ENCODE data around the gene CPAMD8. TPM values are rescaled to one million over a fixed set of nuclear protein-coding genes. Genes with fewer than 3 reads are reported as not detected.
A peak's percentile ranks its signal among the peaks of the same experiment; 100 is the strongest.
"Not testable (repeated sequence)": the region's sequence is repeated elsewhere in the genome, so short reads cannot be mapped to it uniquely, and the experiment has no call there.

Gene CPAMD8
- total RNA-seq, 1 donor from 2014 or later = 4.9 TPM

DNA sequence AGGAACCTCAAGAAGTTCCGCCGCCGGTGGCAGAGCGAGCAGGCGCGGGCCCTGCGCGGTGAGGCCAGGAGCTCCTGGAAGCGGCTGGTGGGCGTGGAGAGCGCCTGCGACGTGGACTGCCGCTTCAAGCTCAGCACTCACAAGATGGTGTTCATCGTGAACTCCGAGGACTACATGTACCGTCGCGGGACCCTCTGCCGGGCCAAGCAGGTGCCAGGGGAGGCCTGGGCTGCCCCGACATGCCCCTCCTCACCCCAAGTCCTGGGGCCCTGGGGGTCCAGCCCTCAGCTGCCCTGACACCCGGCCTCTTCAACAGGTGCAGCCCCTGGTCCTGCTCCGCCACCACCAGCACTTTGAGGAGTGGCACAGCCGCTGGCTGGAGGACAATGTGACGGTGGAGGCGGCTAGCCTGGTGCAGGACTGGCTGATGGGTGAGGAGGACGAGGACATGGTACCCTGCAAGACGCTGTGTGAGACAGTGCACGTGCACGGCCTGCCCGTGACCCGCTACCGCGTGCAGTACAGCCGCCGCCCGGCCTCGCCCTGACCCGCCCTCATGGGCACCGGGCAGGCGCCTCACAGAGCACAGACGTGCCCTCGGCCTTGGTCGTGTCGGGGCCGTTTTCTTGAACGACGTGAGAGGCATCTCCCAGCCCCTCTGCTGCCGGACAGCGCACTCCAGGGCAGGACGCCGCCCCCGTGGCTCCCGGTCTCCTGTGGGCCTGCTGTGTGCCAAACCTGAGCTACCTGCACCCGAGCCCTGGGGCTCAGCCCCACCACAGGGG lies 148.2 kb downstream of the CPAMD8 start:
- no peak for DNase-seq (ENCODE audit: low spot score)
- Mint-ChIP-seq H3K27me3 (ENCODE audit: low read depth) (no peaks in the 10 kb centered on the region), H3K9me3 (ENCODE audit: low read depth) (peaks cover 17% of the 10 kb centered on the region), H3K27ac (ENCODE audit: unreplicated experiment) (no peak overlapping the region), H3K4me1 (ENCODE audit: low read depth) (peaks cover 4% of the 10 kb centered on the region), H3K4me3 (ENCODE audit: unreplicated experiment) (no peak overlapping the region), H3K36me3 (ENCODE audit: low read depth) (peaks cover 44% of the 10 kb centered on the region)
- TF ChIP-seq, protein P1, sequence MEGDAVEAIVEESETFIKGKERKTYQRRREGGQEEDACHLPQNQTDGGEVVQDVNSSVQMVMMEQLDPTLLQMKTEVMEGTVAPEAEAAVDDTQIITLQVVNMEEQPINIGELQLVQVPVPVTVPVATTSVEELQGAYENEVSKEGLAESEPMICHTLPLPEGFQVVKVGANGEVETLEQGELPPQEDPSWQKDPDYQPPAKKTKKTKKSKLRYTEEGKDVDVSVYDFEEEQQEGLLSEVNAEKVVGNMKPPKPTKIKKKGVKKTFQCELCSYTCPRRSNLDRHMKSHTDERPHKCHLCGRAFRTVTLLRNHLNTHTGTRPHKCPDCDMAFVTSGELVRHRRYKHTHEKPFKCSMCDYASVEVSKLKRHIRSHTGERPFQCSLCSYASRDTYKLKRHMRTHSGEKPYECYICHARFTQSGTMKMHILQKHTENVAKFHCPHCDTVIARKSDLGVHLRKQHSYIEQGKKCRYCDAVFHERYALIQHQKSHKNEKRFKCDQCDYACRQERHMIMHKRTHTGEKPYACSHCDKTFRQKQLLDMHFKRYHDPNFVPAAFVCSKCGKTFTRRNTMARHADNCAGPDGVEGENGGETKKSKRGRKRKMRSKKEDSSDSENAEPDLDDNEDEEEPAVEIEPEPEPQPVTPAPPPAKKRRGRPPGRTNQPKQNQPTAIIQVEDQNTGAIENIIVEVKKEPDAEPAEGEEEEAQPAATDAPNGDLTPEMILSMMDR (IDR thresholded peaks at IDR 0.05) = no peak

DNA sequence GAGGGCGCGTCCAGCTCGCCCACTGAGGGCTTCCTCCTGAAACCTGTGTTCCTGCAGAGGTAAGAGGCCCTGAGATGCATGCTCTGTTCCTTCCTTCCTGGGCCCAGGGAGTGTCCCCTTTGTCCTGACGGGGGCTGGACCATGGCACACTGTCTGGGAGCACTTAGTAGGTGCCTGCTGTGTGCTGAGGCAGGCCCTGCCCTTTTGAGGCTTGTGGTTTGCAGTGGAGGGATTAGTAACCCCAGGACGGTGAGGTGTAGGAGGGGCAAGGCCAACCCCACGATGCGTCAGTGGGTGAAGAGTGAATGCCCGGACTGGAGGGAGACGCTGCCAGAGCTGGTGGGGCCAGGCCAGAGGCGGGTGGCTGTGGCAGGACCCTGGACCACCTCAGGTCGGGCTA lies 149.0 kb downstream of the CPAMD8 start:
- no peak for DNase-seq (ENCODE audit: low spot score)
- no peaks in the 10 kb centered on the region for H3K4me1 Mint-ChIP-seq (ENCODE audit: low read depth)
- H3K9me3 Mint-ChIP-seq (ENCODE audit: low read depth) = peaks cover 17% of the 10 kb centered on the region
- H3K27ac Mint-ChIP-seq (ENCODE audit: unreplicated experiment) = no peak overlapping the region
- H3K36me3 Mint-ChIP-seq (ENCODE audit: low read depth) = peaks cover 48% of the 10 kb centered on the region
- H3K27me3 Mint-ChIP-seq (ENCODE audit: low read depth) = no peaks in the 10 kb centered on the region
- TF ChIP-seq, protein P1 (IDR thresholded peaks at IDR 0.05) = no peak
- H3K4me3 Mint-ChIP-seq (ENCODE audit: unreplicated experiment) = no peak overlapping the region

DNA sequence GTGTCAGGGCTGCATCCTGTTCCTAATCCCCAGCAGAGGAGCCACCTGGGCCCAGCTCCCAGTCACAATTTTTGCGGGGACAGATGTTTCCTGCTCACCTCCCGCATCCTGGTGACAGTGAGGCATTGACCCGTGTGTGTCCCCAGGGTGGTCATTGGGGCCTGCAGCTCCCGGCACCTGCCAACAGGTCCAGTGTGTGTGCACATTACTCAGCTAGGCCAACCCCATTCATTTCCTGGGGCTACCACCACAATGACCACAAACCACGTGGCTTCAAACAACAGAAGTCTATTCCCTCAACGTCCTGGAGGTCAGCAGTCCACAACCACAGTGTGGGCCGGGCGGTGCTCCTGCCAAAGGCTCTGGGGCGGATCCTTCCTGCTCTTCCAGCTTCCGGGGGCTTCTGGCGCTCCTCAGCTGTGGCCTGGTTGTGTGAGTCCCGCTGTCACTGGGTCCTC lies 149.7 kb downstream of the CPAMD8 start:
- Mint-ChIP-seq H3K4me3 (ENCODE audit: unreplicated experiment) (no peak overlapping the region), H3K36me3 (ENCODE audit: low read depth) (peaks cover 46% of the 10 kb centered on the region), H3K4me1 (ENCODE audit: low read depth) (no peaks in the 10 kb centered on the region), H3K27ac (ENCODE audit: unreplicated experiment) (no peak overlapping the region), H3K27me3 (ENCODE audit: low read depth) (no peaks in the 10 kb centered on the region), H3K9me3 (ENCODE audit: low read depth) (peaks cover 11% of the 10 kb centered on the region)
- no peak for DNase-seq (ENCODE audit: low spot score)
- TF ChIP-seq, protein P1 (IDR thresholded peaks at IDR 0.05) = no peak

DNA sequence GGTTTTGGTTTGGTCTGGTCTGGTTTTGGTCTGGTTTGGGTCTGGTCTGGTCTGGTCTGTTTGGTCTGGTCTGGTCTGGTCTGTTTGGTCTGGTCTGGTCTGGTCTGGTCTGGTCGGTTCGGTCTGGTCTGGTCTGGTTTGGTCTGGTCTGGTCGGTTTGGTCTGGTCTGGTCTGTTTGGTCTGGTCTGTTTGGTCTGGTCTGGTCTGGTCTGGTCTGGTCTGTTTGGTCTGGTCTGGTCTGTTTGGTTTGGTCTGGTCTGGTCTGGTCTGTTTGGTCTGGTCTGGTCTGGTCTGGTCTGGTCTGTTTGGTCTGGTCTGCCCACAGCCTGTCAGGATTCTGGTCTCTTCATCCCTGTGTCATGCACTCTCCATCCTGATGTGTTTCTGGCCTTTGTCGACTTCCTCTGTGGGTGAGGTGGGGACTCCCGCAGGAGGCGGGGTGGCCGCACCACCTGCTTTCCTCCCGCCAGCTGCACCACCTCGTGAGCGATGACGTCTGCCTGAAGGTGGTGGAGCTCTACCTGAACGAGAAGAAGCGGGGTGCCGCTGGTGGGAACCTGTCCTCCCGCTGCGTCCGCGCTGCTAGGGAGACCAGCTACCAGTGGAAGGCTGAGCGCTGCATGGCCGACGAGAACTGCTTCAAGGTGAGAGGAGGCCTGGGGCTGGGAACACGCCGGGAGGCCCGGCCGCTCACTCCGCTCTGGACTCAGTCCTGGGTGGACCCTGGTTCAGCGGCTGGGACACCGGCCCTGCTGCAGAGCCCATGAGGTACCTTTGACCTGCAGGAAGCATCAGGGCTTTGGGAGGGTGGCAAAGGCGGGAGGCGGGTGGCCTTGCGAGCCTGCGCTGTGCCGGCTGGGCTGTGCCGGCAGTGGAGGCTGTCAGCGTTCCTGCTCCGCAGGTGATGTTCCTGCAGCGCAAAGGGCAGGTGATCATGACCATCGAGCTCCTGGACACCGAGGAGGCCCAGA lies 150.7 kb downstream of the CPAMD8 start:
- H3K27me3 Mint-ChIP-seq (ENCODE audit: low read depth) = no peaks in the 10 kb centered on the region
- H3K27ac Mint-ChIP-seq (ENCODE audit: unreplicated experiment) = peak overlapping the region; percentile 32
- H3K9me3 Mint-ChIP-seq (ENCODE audit: low read depth) = peaks cover 4% of the 10 kb centered on the region
- no peak overlapping the region for H3K4me3 Mint-ChIP-seq (ENCODE audit: unreplicated experiment)
- H3K4me1 Mint-ChIP-seq (ENCODE audit: low read depth) = no peaks in the 10 kb centered on the region
- H3K36me3 Mint-ChIP-seq (ENCODE audit: low read depth) = peaks cover 44% of the 10 kb centered on the region
- TF ChIP-seq, protein P1 (IDR thresholded peaks at IDR 0.05) = no peak
- DNase-seq (ENCODE audit: low spot score) = no peak

DNA sequence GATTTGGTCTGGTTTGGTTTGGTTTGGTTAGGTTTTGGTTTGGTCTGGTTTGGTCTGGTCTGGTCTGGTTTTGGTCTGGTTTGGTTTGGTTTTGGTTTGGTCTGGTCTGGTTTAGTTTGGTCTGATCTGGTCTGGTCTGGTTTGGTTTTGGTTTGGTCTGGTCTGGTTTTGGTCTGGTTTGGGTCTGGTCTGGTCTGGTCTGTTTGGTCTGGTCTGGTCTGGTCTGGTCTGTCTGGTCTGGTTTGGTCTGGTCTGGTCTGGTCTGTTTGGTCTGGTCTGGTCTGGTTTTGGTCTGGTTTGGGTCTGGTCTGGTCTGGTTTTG lies 151.7 kb downstream of the CPAMD8 start:
- H3K27me3 Mint-ChIP-seq (ENCODE audit: low read depth); H3K9me3 Mint-ChIP-seq (ENCODE audit: low read depth); H3K4me3 Mint-ChIP-seq (ENCODE audit: unreplicated experiment); DNase-seq (ENCODE audit: low spot score); H3K4me1 Mint-ChIP-seq (ENCODE audit: low read depth): not testable (repeated sequence)
- Mint-ChIP-seq H3K27ac (ENCODE audit: unreplicated experiment) (peak overlapping the region; percentile 88), H3K36me3 (ENCODE audit: low read depth) (peaks cover 38% of the 10 kb centered on the region)

Data from chondrocyte (in vitro differentiated cells).